K562 (cell line): ENCODE results near the gene SPDEF. TPM values are rescaled to one million over a fixed set of nuclear protein-coding genes. Genes with fewer than 3 reads are reported as not detected.

Source experiments
- ATF1 ChIP-seq, 2 experiments: fragments of 450-650 bp in 1 of 2; IDR thresholded peaks; 2 replicates each; pipeline ENCODE4 v1.6.1; 2016; ENCODE audit warnings: missing compliant biosample characterization in 1 of 2, missing genetic modification characterization in 1 of 2
- EP300 ChIP-seq: IDR thresholded peaks from 2 replicates; pipeline ENCODE4 v1.6.1; 2012; ENCODE audit warnings: low read length, improper control_type of control experiment
- GABPA ChIP-seq: fragments of 200-800 bp; sonication (Bioruptor generic); conservative IDR thresholded peaks from 2 replicates; pipeline ENCODE4 v1.6.1; 2016; ENCODE audit warnings: low read depth, missing genetic modification characterization, missing compliant biosample characterization
- HINFP ChIP-seq: fragments of 450-650 bp; conservative IDR thresholded peaks from 2 replicates; pipeline ENCODE4 v1.6.1; 2016; ENCODE audit warnings: missing genetic modification characterization, low read depth, mild to moderate bottlenecking, control low read depth, missing compliant biosample characterization
- MCM3 ChIP-seq: fragments of 450-650 bp; IDR thresholded peaks from 2 replicates; pipeline ENCODE4 v1.6.1; 2016
- MECOM ChIP-seq: fragments of 250-450 bp; sonication (Bioruptor Pico); IDR thresholded peaks from 2 replicates; pipeline ENCODE4 v1.8.0; 2022; ENCODE audit warnings: inconsistent platforms
- NR2C2 ChIP-seq, 2 experiments: fragments of 200-800 bp in 1 of 2; sonication (Bioruptor generic) in 1 of 2; sonication (generic) in 1 of 2; formaldehyde crosslinking in 1 of 2; IDR thresholded peaks; 2 replicates each; pipeline versions ENCODE4 v1.6.1 to v1.8.0; 2016 to 2022; ENCODE audit warnings: mild to moderate bottlenecking in 1 of 2, missing compliant biosample characterization in 1 of 2, missing genetic modification characterization in 1 of 2, missing genetic modification reagents in 1 of 2
- PCBP1 ChIP-seq: fragments of 200-400 bp; formaldehyde crosslinking; IDR thresholded peaks from 2 replicates; pipeline ENCODE4 v1.6.1; 2018; ENCODE audit warnings: mild to moderate bottlenecking, low read depth, low read length; ENCODE audit not compliant: poor library complexity, severe bottlenecking
- POLR2AphosphoS5 ChIP-seq: IDR thresholded peaks from 2 replicates; pipeline ENCODE4 v1.6.1; 2011; ENCODE audit warnings: mild to moderate bottlenecking, low read depth, low read length, moderate library complexity; ENCODE audit not compliant: control insufficient read depth, insufficient read depth
- RBM22 ChIP-seq: fragments of 200-400 bp; formaldehyde crosslinking; IDR thresholded peaks from 2 replicates; pipeline ENCODE4 v1.6.1; 2018; ENCODE audit warnings: low read length, low read depth; ENCODE audit not compliant: poor library complexity, severe bottlenecking
- RFX1 ChIP-seq: fragments of 450-650 bp; IDR thresholded peaks from 2 replicates; pipeline ENCODE4 v1.6.1; 2016; ENCODE audit warnings: mild to moderate bottlenecking, moderate library complexity
- SIN3B ChIP-seq: fragments of 450-650 bp; IDR thresholded peaks from 2 replicates; pipeline ENCODE4 v1.6.1; 2017; ENCODE audit warnings: low read depth, mild to moderate bottlenecking, moderate library complexity
- STAT5A ChIP-seq: IDR thresholded peaks from 2 replicates; pipeline ENCODE4 v1.6.1; 2012; ENCODE audit warnings: low read length, inconsistent platforms, borderline replicate concordance
- SUPT5H ChIP-seq: fragments of 450-650 bp; IDR thresholded peaks from 2 replicates; pipeline ENCODE4 v1.6.1; 2016
- TCF7L2 ChIP-seq: fragments of 150-350 bp; IDR thresholded peaks from 2 replicates; pipeline ENCODE4 v1.6.1; 2016; ENCODE audit warnings: low read depth, mild to moderate bottlenecking, low read length, moderate library complexity
- YY1 ChIP-seq, 3 experiments: IDR thresholded peaks; 2 replicates each; pipeline ENCODE4 v1.6.1; 2011; ENCODE audit warnings: low read length in 2 of 3, mild to moderate bottlenecking in 2 of 3, moderate library complexity in 2 of 3, borderline replicate concordance in 1 of 3, control low read depth in 1 of 3, low read depth in 1 of 3; ENCODE audit not compliant: insufficient read depth in 3 of 3, insufficient replicate concordance in 2 of 3, control insufficient read depth in 1 of 3, insufficient read length in 1 of 3; ENCODE audit errors: extremely low read depth in 1 of 3
- ZBTB12 ChIP-seq: fragments of 250-450 bp; sonication (Bioruptor Pico); IDR thresholded peaks from 2 replicates; pipeline ENCODE4 v1.4.0; 2020
- ZNF224 ChIP-seq: sonication (generic); formaldehyde crosslinking; IDR thresholded peaks from 2 replicates; pipeline ENCODE4 v1.8.0; 2022; ENCODE audit warnings: mild to moderate bottlenecking, missing genetic modification reagents
- ZNF561 ChIP-seq: fragments of 450-650 bp; formaldehyde crosslinking; conservative IDR thresholded peaks from 2 replicates; pipeline ENCODE4 v1.4.0; 2020; ENCODE audit warnings: mild to moderate bottlenecking, moderate library complexity
- ZNF609 ChIP-seq: sonication (generic); formaldehyde crosslinking; IDR thresholded peaks from 2 replicates; pipeline ENCODE4 v1.8.1; 2023; ENCODE audit warnings: missing genetic modification reagents, mild to moderate bottlenecking, borderline replicate concordance
- ZNF76 ChIP-seq: fragments of 250-450 bp; sonication (Bioruptor Pico); IDR thresholded peaks from 2 replicates; pipeline ENCODE4 v1.4.0; 2020; ENCODE audit warnings: mild to moderate bottlenecking, moderate library complexity, borderline replicate concordance
- polyA plus RNA-seq, 8 experiments: library from polyadenylated mRNA; depleted of rRNA in 4 of 8; stranded (reverse) in 5 of 8; unstranded in 3 of 8; fragments of >200 nt; fragmentation: Nextera tagmentation in 2 of 8; fragmentation: Illumina TruSeq in 1 of 8; extraction: Ambion mirVana in 2 of 8; extraction: Trizol in 1 of 8; gene quantifications; 2 replicates each; pipeline versions ENCODE4 v1.2.1 to v1.2.3, GENCODE V29; 2011 to 2014; ENCODE audit warnings: inconsistent platforms in 1 of 8, missing spikeins in 1 of 8
- total RNA-seq, 7 experiments: library from RNA; depleted of rRNA in 6 of 7; stranded (reverse); fragments of >200 nt in 6 of 7; fragmentation: Illumina TruSeq in 2 of 7; extraction: Trizol in 2 of 7; gene quantifications; 2 replicates each; pipeline versions ENCODE4 v1.2.1 to v1.2.3, GENCODE V29; 2011 to 2021; ENCODE audit warnings: low replicate concordance in 1 of 7

Gene SPDEF
- total and polyA plus RNA-seq, 9 of the 15 experiments (the other 6 are each of a cell fraction or from before 2014, with no cell fraction given) = 0.04 to 0.12 (median 0.11) TPM; not detected in 5

GRCh38 chr6:34491091-34491430, 65.1 kb downstream of the SPDEF start (continued):
- TF ChIP-seq ZNF561 (CRISPR knock-in tag) (no peak), STAT5A (no peak), GABPA (tag) (no peak), EP300 (no peak), YY1 (IDR thresholded peaks at IDR 0.05; ENCODE audit: borderline replicate concordance in 1 of 3, control insufficient read depth in 1 of 3, extremely low read depth in 1 of 3, insufficient read depth in 3 of 3, insufficient read length in 1 of 3, insufficient replicate concordance in 2 of 3, low read depth in 1 of 3, low read length in 2 of 3) (no peak), MCM3 (no peak), RFX1 (no peak), NR2C2 (CRISPR knock-in tag; IDR thresholded peaks at IDR 0.05) (no peak), NR2C2 (tag; IDR thresholded peaks at IDR 0.05) (peak; percentile 19; the same call in 1 of the 2 replicates), ZNF609 (CRISPR knock-in tag) (no peak), ATF1 (CRISPR knock-in tag; IDR thresholded peaks at IDR 0.05) (no peak), ATF1 (tag; IDR thresholded peaks at IDR 0.05) (peak; percentile 49), TCF7L2 (no peak), PCBP1 (no peak), SUPT5H (no peak), ZBTB12 (no peak), HINFP (tag) (no peak), ZNF224 (CRISPR knock-in tag) (no peak), RBM22 (no peak), ZNF76 (CRISPR knock-in tag) (no peak), POLR2AphosphoS5 (no peak), SIN3B (no peak), MECOM (CRISPR knock-in tag) (peak; percentile 30; the same call in 1 of the 2 replicates)
